ENCODE data around the gene ZNFX1.
"Not testable (repeated sequence)": the region's sequence is repeated elsewhere in the genome, so short reads cannot be mapped to it uniquely, and the experiment has no call there.

ZNFX1 gene

GRCh38 chr20:49210101-49210756 lies 67.6 kb downstream of the ZNFX1 start:
- DNase-seq (ENCODE audit: low read depth, low spot score): no peak

DNA sequence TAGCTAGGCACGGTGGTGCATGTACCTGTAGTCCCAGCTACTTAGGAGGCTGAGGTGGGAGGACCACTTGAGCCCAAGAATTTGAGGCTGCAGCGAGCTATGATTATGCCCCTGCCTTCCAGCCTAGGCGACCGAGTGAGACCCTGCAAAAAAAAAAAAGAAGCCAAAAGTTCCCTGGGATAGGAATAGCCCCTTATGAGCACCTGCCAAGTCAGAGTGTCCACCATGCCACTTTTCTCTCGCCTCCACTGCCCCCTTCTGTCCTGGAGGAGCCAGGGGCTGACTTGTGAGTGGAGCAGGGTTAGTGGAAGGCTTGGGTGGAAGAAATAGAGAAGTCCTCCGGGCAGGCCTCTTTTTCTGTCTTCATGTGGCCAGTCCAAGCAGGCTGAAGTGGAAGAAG lies 70.8 kb downstream of the ZNFX1 start:
- DNase-seq (ENCODE audit: low read depth, low spot score): no peak

- DNase-seq (ENCODE audit: low read depth, low spot score): no peak
Observed at GRCh38 chr20:49203746-49204145, 74.1 kb downstream of the ZNFX1 start.

- DNase-seq (ENCODE audit: low read depth, low spot score): no peak
Observed at GRCh38 chr20:49203011-49203410, 74.8 kb downstream of the ZNFX1 start.

- no peak for DNase-seq (ENCODE audit: low read depth, low spot score)
Observed at GRCh38 chr20:49199729-49200293, 78.0 kb downstream of the ZNFX1 start.

- DNase-seq (ENCODE audit: low read depth, low spot score): not testable (repeated sequence)
Observed at GRCh38 chr20:49192944-49193518, 84.8 kb downstream of the ZNFX1 start.
